ENCODE data around the gene DNAJC30. TPM values are rescaled to one million over a fixed set of nuclear protein-coding genes. Genes with fewer than 3 reads are reported as not detected.
A peak's percentile ranks its signal among the peaks of the same experiment; 100 is the strongest.

Gene DNAJC30
- total and polyA plus RNA-seq, 4 donors = 3.5 to 13.5 (median 9.9) TPM

DNA sequence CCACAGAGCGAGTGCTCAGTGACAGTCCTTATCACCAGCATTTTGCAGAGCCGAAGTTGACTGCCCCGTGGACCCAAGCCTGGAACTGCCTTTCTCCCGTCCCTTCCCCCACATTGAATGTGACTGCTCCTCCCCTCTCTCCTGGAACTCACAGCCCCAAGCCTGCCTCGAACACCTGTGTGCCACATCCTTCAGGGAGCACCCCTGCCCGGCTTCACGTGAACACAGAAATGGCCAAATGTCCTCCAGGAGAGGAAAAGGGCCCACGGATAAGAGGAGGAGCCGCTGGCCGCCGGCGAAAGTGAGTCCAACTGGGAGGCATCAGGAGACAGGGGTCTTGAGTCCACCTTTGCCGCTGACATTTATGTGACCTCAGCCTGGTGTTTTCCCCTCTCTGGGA, 20.0 kb upstream of the DNAJC30 start:
- 67% methylated on average over 13 of the region's 13 CpGs for WGBS (ENCODE audit: insufficient coverage)
- no peak for DNase-seq (ENCODE audit: low read depth in 4 of 6, low spot score in 6 of 6)
- Histone ChIP-seq H3K4me1 (ENCODE audit: control insufficient read depth, insufficient read depth, low read length) (peaks cover 20% of the 10 kb centered on the region), H3K27me3 (ENCODE audit: control insufficient read depth, insufficient read depth, low read length) (no peaks in the 10 kb centered on the region), H3K27ac (ENCODE audit: low read depth, low read length) (no peak overlapping the region), H3K9me3 (ENCODE audit: control insufficient read depth, insufficient read depth, low read length) (no peaks in the 10 kb centered on the region), H3K36me3 (ENCODE audit: control insufficient read depth, insufficient read depth, low read length) (peaks cover 90% of the 10 kb centered on the region), H3K4me3 (ENCODE audit: low read depth, low read length) (no peak overlapping the region)

- Histone ChIP-seq H3K27me3 (ENCODE audit: control insufficient read depth, insufficient read depth, low read length) (no peaks in the 10 kb centered on the region), H3K36me3 (ENCODE audit: control insufficient read depth, insufficient read depth, low read length) (peaks cover 94% of the 10 kb centered on the region), H3K27ac (ENCODE audit: low read depth, low read length) (no peak overlapping the region), H3K4me3 (ENCODE audit: low read depth, low read length) (no peak overlapping the region), H3K4me1 (ENCODE audit: control insufficient read depth, insufficient read depth, low read length) (peaks cover 20% of the 10 kb centered on the region), H3K9me3 (ENCODE audit: control insufficient read depth, insufficient read depth, low read length) (no peaks in the 10 kb centered on the region)
- DNase-seq (ENCODE audit: low read depth in 4 of 6, low spot score in 6 of 6) = no peak
- WGBS (ENCODE audit: insufficient coverage) = 83% methylated on average over 16 of the region's 18 CpGs
Observed at GRCh38 chr7:73702665-73703064, 19.4 kb upstream of the DNAJC30 start.

DNA sequence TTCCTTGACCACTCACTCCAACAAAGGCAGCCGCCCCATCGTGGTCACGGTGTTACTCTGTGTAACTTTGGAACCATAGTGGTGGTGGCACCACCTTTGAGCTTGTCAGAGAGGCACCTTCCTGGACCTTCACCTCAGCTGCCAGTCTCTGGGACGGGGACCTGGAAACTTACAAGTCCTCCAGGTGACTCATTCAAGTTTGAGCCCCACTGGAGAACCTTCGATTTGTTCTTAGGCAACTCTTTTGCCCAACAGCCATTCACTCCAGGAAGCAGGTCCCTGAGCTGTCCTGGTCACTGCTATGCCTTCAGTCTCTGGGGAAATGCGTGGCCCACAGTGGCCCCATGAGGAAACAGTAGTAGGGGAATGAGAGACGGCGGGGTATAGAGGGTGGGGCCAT, 19.0 kb upstream of the DNAJC30 start:
- H3K27ac ChIP-seq (ENCODE audit: low read depth, low read length) = no peak overlapping the region
- WGBS (ENCODE audit: insufficient coverage) = 79% methylated on average over 8 of the region's 8 CpGs
- no peaks in the 10 kb centered on the region for H3K27me3 ChIP-seq (ENCODE audit: control insufficient read depth, insufficient read depth, low read length)
- no peak for DNase-seq (ENCODE audit: low read depth in 4 of 6, low spot score in 6 of 6)
- H3K9me3 ChIP-seq (ENCODE audit: control insufficient read depth, insufficient read depth, low read length) = no peaks in the 10 kb centered on the region
- H3K4me3 ChIP-seq (ENCODE audit: low read depth, low read length) = no peak overlapping the region
- peaks cover 16% of the 10 kb centered on the region for H3K4me1 ChIP-seq (ENCODE audit: control insufficient read depth, insufficient read depth, low read length)
- H3K36me3 ChIP-seq (ENCODE audit: control insufficient read depth, insufficient read depth, low read length) = peaks cover 96% of the 10 kb centered on the region

DNA sequence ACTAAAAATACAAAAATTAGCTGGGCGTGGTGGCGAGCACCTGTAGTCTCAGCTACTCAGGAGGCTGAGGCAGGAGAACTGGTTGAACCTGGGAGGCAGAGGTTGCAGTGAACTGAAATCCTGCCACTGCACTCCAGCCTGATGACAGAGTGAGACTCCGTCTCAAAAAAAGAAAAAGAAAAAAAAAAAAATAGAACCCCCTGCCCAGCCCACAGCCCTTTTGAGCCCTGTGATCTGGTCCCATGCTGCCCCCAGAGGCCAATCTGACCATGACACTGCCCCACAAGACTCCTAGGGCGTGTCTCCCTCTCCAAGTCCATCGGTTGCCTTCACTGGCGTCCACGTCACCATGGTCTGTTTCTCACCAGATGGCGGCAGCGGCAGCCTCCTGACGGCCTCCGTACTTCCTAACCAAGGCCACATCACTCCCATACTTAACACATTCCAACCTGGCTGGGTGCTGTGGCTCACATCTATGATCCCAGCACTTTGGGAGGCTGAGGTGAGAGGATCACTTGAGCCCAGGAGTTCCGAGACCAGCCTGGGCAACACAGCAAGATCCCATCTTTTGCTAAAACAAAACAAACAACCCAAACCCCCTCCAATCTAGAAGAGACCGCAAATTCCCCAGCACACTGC, 18.2 kb upstream of the DNAJC30 start:
- DNase-seq (ENCODE audit: low read depth in 4 of 6, low spot score in 6 of 6) = peak in 2 of 6 donors; percentile 40 to 43
- Histone ChIP-seq H3K9me3 (ENCODE audit: control insufficient read depth, insufficient read depth, low read length) (no peaks in the 10 kb centered on the region), H3K4me1 (ENCODE audit: control insufficient read depth, insufficient read depth, low read length) (peaks cover 11% of the 10 kb centered on the region), H3K27ac (ENCODE audit: low read depth, low read length) (no peak overlapping the region), H3K36me3 (ENCODE audit: control insufficient read depth, insufficient read depth, low read length) (peaks cover 96% of the 10 kb centered on the region), H3K4me3 (ENCODE audit: low read depth, low read length) (no peak overlapping the region), H3K27me3 (ENCODE audit: control insufficient read depth, insufficient read depth, low read length) (no peaks in the 10 kb centered on the region)
- 78% methylated on average over 9 of the region's 13 CpGs for WGBS (ENCODE audit: insufficient coverage)

- peaks cover 93% of the 10 kb centered on the region for H3K36me3 ChIP-seq (ENCODE audit: control insufficient read depth, insufficient read depth, low read length)
- DNase-seq (ENCODE audit: low read depth in 4 of 6, low spot score in 6 of 6) = no peak
- WGBS (ENCODE audit: insufficient coverage) = 96% methylated on average over 13 of the region's 15 CpGs
- H3K9me3 ChIP-seq (ENCODE audit: control insufficient read depth, insufficient read depth, low read length) = no peaks in the 10 kb centered on the region
- H3K4me1 ChIP-seq (ENCODE audit: control insufficient read depth, insufficient read depth, low read length) = peaks cover 11% of the 10 kb centered on the region
- H3K27ac ChIP-seq (ENCODE audit: low read depth, low read length) = no peak overlapping the region
- no peak overlapping the region for H3K4me3 ChIP-seq (ENCODE audit: low read depth, low read length)
- no peaks in the 10 kb centered on the region for H3K27me3 ChIP-seq (ENCODE audit: control insufficient read depth, insufficient read depth, low read length)
Observed at GRCh38 chr7:73700581-73701134, 17.4 kb upstream of the DNAJC30 start.

DNA sequence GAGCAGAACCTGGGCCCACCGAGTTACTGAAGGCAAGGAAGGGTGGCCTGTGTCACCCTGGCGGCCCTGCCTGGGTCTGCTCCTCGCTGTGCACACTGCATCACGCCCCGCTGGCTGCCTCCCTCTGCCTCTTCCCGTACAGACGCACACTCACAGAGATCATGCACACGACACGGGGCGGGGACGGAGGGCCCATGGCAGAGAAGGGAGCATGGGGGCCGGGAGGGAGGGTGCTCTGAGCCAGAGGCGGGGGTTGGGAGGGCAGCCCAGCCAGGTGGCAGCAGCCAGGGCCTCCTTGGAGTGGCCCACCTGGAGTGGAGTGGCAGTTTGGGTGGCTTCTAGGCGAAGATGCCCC, 16.8 kb upstream of the DNAJC30 start:
- WGBS (ENCODE audit: insufficient coverage) = 93% methylated on average over 8 of the region's 14 CpGs
- no peak overlapping the region for H3K27ac ChIP-seq (ENCODE audit: low read depth, low read length)
- no peak for DNase-seq (ENCODE audit: low read depth in 4 of 6, low spot score in 6 of 6)
- peaks cover 93% of the 10 kb centered on the region for H3K36me3 ChIP-seq (ENCODE audit: control insufficient read depth, insufficient read depth, low read length)
- H3K4me3 ChIP-seq (ENCODE audit: low read depth, low read length) = no peak overlapping the region
- H3K4me1 ChIP-seq (ENCODE audit: control insufficient read depth, insufficient read depth, low read length) = peaks cover 11% of the 10 kb centered on the region
- no peaks in the 10 kb centered on the region for H3K27me3 ChIP-seq (ENCODE audit: control insufficient read depth, insufficient read depth, low read length)
- H3K9me3 ChIP-seq (ENCODE audit: control insufficient read depth, insufficient read depth, low read length) = no peaks in the 10 kb centered on the region

GRCh38 chr7:73699370-73700068, 16.3 kb upstream of the DNAJC30 start:
- H3K9me3 ChIP-seq (ENCODE audit: control insufficient read depth, insufficient read depth, low read length) = no peaks in the 10 kb centered on the region
- H3K36me3 ChIP-seq (ENCODE audit: control insufficient read depth, insufficient read depth, low read length) = peaks cover 93% of the 10 kb centered on the region
- no peak overlapping the region for H3K27ac ChIP-seq (ENCODE audit: low read depth, low read length)
- peaks cover 6% of the 10 kb centered on the region for H3K4me1 ChIP-seq (ENCODE audit: control insufficient read depth, insufficient read depth, low read length)
- no peak for DNase-seq (ENCODE audit: low read depth in 4 of 6, low spot score in 6 of 6)
- no peak overlapping the region for H3K4me3 ChIP-seq (ENCODE audit: low read depth, low read length)
- 80% methylated on average over 12 of the region's 15 CpGs for WGBS (ENCODE audit: insufficient coverage)
- no peaks in the 10 kb centered on the region for H3K27me3 ChIP-seq (ENCODE audit: control insufficient read depth, insufficient read depth, low read length)

- no peak for DNase-seq (ENCODE audit: low read depth in 4 of 6, low spot score in 6 of 6)
- no peaks in the 10 kb centered on the region for H3K4me1 ChIP-seq (ENCODE audit: control insufficient read depth, insufficient read depth, low read length)
Observed at GRCh38 chr7:73698410-73698809, 15.2 kb upstream of the DNAJC30 start.

GRCh38 chr7:73696372-73696771, 13.1 kb upstream of the DNAJC30 start:
- no peak for DNase-seq (ENCODE audit: low read depth in 4 of 6, low spot score in 6 of 6)
- no CpG with 5 or more reads among the region's 4 CpGs for WGBS (ENCODE audit: insufficient coverage)
- Histone ChIP-seq H3K4me1 (ENCODE audit: control insufficient read depth, insufficient read depth, low read length) (no peaks in the 10 kb centered on the region), H3K9me3 (ENCODE audit: control insufficient read depth, insufficient read depth, low read length) (no peaks in the 10 kb centered on the region), H3K4me3 (ENCODE audit: low read depth, low read length) (no peak overlapping the region), H3K27me3 (ENCODE audit: control insufficient read depth, insufficient read depth, low read length) (no peaks in the 10 kb centered on the region), H3K36me3 (ENCODE audit: control insufficient read depth, insufficient read depth, low read length) (peaks cover 86% of the 10 kb centered on the region), H3K27ac (ENCODE audit: low read depth, low read length) (no peak overlapping the region)

More at GRCh38 chr7:73698410-73698809, 15.2 kb upstream of the DNAJC30 start:
- Histone ChIP-seq H3K27ac (ENCODE audit: low read depth, low read length) (no peak overlapping the region), H3K27me3 (ENCODE audit: control insufficient read depth, insufficient read depth, low read length) (no peaks in the 10 kb centered on the region), H3K9me3 (ENCODE audit: control insufficient read depth, insufficient read depth, low read length) (no peaks in the 10 kb centered on the region), H3K4me3 (ENCODE audit: low read depth, low read length) (no peak overlapping the region), H3K36me3 (ENCODE audit: control insufficient read depth, insufficient read depth, low read length) (peaks cover 95% of the 10 kb centered on the region)
- 93% methylated on average over 6 of the region's 7 CpGs for WGBS (ENCODE audit: insufficient coverage)

DNA sequence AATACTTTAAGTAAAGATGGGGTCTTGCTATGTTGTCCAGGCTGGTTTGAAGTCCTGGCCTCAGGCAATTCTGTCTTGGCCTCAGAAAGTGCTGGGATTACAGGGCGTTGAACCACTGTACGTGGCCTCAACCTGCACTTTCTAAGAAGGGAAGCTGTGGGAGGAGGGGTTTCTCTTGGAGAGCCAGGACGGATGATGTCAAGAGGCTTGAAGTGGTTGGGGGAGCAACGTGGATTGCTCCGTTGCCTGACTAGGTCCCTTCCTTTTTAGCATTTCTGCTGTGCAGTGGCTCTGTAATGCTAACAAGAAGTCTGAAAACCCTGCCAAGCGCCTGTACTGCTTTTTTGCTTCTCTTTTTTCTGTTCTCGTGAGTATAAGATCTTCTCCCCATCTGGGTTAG, 7.4 kb upstream of the DNAJC30 start:
- H3K9me3 ChIP-seq (ENCODE audit: control insufficient read depth, insufficient read depth, low read length) = no peaks in the 10 kb centered on the region
- H3K27me3 ChIP-seq (ENCODE audit: control insufficient read depth, insufficient read depth, low read length) = no peaks in the 10 kb centered on the region
- 89% methylated on average over 5 of the region's 7 CpGs for WGBS (ENCODE audit: insufficient coverage)
- no peak overlapping the region for H3K27ac ChIP-seq (ENCODE audit: low read depth, low read length)
- no peak for DNase-seq (ENCODE audit: low read depth in 4 of 6, low spot score in 6 of 6)
- peaks cover 81% of the 10 kb centered on the region for H3K36me3 ChIP-seq (ENCODE audit: control insufficient read depth, insufficient read depth, low read length)
- H3K4me3 ChIP-seq (ENCODE audit: low read depth, low read length) = no peak overlapping the region
- H3K4me1 ChIP-seq (ENCODE audit: control insufficient read depth, insufficient read depth, low read length) = no peaks in the 10 kb centered on the region
